ENCODE results near the gene KCNH2. TPM values are rescaled to one million over a fixed set of nuclear protein-coding genes. Genes with fewer than 3 reads are reported as not detected.
A peak's percentile ranks its signal among the peaks of the same experiment; 100 is the strongest.

KCNH2 gene
- total and polyA plus RNA-seq, 2 of the 13 experiments (the other 11 are each of a cell fraction or from before 2014, with no cell fraction given): 0.09 to 0.11 TPM

GRCh38 chr7:151014950-151015349 is 36.8 kb upstream of the KCNH2 start:
- no peak for DNase-seq (ENCODE audit: low spot score)
- BruUV-seq (replicated peaks): no TSS peak
- Histone ChIP-seq H3K9me3 (ENCODE audit: low read length) (no peaks in the 10 kb centered on the region), H3K9ac (ENCODE audit: insufficient read depth, low read depth, low read length) (no peak overlapping the region), H2AFZ (ENCODE audit: low read length) (no peak overlapping the region), H3K27me3 (ENCODE audit: control insufficient read depth in 1 of 2, insufficient read depth in 2 of 2, low read length in 2 of 2) (peaks cover 6 to 18% of the 10 kb centered on the region in 2 experiments; a peak in 4 of 5 replicates), H3K79me2 (ENCODE audit: insufficient read depth, low read length) (no peaks in the 10 kb centered on the region), H3K4me3 (replicated peaks in 1 of 3; ENCODE audit: insufficient read depth in 1 of 3, low read depth in 2 of 3, low read length in 3 of 3) (no peak overlapping the region), H3K27ac (ENCODE audit: extremely low read length, insufficient read depth, low read length) (no peak overlapping the region), H4K20me1 (ENCODE audit: insufficient read depth, low read length) (no peaks in the 10 kb centered on the region), H3K36me3 (replicated peaks in 1 of 2; ENCODE audit: control insufficient read depth in 1 of 2, insufficient read depth in 2 of 2, low read length in 2 of 2) (no peaks in the 10 kb centered on the region; a peak in 1 of 5 replicates), H3K4me1 (ENCODE audit: insufficient read depth, low read length) (peaks cover 57% of the 10 kb centered on the region), H3K4me2 (ENCODE audit: low read depth, low read length) (no peak overlapping the region)
- TF ChIP-seq KLF15 (CRISPR knock-in tag; IDR thresholded peaks at IDR 0.05; ENCODE audit: borderline replicate concordance): no peak
- intact Hi-C loops (cut with micrococcal nuclease; ENCODE audit: unreplicated experiment) (no loop called here), in situ Hi-C loops (cut with HindIII; ENCODE audit: extremely low pct_ligation_motif_present, low pct_unique_long_range_greater_than_20kb) (no loop called here)
- ChIA-PET CTCF (ENCODE audit: low intra/inter-chr PET ratio, low total read pairs) (no interaction called here), POLR2A (no interaction called here)
- no peak for FAIRE-seq
- no peak for ATAC-seq
- WGBS (ENCODE audit: low lambda C conversion rate): 82% methylated on average over 5 of the region's 8 CpGs

GRCh38 chr7:151013733-151014497 is 35.8 kb upstream of the KCNH2 start:
- Histone ChIP-seq H3K79me2 (ENCODE audit: insufficient read depth, low read length) (no peaks in the 10 kb centered on the region), H3K36me3 (replicated peaks in 1 of 2; ENCODE audit: control insufficient read depth in 1 of 2, insufficient read depth in 2 of 2, low read length in 2 of 2) (no peaks in the 10 kb centered on the region; a peak in 1 of 5 replicates), H3K27ac (ENCODE audit: extremely low read length, insufficient read depth, low read length) (no peak overlapping the region), H3K4me1 (ENCODE audit: insufficient read depth, low read length) (peaks cover 68% of the 10 kb centered on the region), H3K4me2 (ENCODE audit: low read depth, low read length) (no peak overlapping the region), H3K9me3 (ENCODE audit: low read length) (no peaks in the 10 kb centered on the region), H2AFZ (ENCODE audit: low read length) (no peak overlapping the region), H3K9ac (ENCODE audit: insufficient read depth, low read depth, low read length) (no peak overlapping the region), H3K27me3 (ENCODE audit: control insufficient read depth in 1 of 2, insufficient read depth in 2 of 2, low read length in 2 of 2) (peaks cover 3 to 8% of the 10 kb centered on the region in 2 experiments; a peak in 3 of 5 replicates), H4K20me1 (ENCODE audit: insufficient read depth, low read length) (no peaks in the 10 kb centered on the region), H3K4me3 (replicated peaks in 1 of 3; ENCODE audit: insufficient read depth in 1 of 3, low read depth in 2 of 3, low read length in 3 of 3) (no peak overlapping the region)
- no peak for DNase-seq (ENCODE audit: low spot score)
- CTCF ChIA-PET (ENCODE audit: low intra/inter-chr PET ratio, low total read pairs): no interaction called here
- FAIRE-seq: no peak
- in situ Hi-C loops (cut with HindIII; ENCODE audit: extremely low pct_ligation_motif_present, low pct_unique_long_range_greater_than_20kb): no loop called here
- TF ChIP-seq RFX1 (IDR thresholded peaks at IDR 0.05): peak; percentile 28; the same call in 1 of the 2 replicates
- TF ChIP-seq GTF3A (CRISPR knock-in tag; conservative IDR thresholded peaks at IDR 0.05): no peak
- intact Hi-C loops (cut with micrococcal nuclease; ENCODE audit: unreplicated experiment): no loop called here
- ATAC-seq: no peak
- POLR2A ChIA-PET: no interaction called here
- WGBS (ENCODE audit: low lambda C conversion rate): 95% methylated on average over 46 of the region's 55 CpGs
- BruUV-seq (replicated peaks): no TSS peak

Data from HepG2 (cell line).